Neural progenitor cell (in vitro differentiated cells): ENCODE data around the gene PHETA2.

Experiments
- EZH2 ChIP-seq: fragments of 200-600 bp; sonication (generic); IDR thresholded peaks from 2 replicates; pipeline ENCODE4 v1.6.1; 2017; ENCODE audit warnings: antibody characterized with exemption, mild to moderate bottlenecking, moderate library complexity
- EZH2phosphoT487 ChIP-seq: fragments of 200-600 bp; sonication (generic); IDR thresholded peaks from 2 replicates; pipeline ENCODE4 v1.6.1; 2017; ENCODE audit warnings: antibody characterized with exemption
- TF ChIP-seq, protein P1 (sequence below): fragments of 200-600 bp; sonication (generic); IDR thresholded peaks from 2 replicates; pipeline ENCODE4 v1.5.1; 2017; ENCODE audit warnings: antibody characterized with exemption, mild to moderate bottlenecking

DNA sequence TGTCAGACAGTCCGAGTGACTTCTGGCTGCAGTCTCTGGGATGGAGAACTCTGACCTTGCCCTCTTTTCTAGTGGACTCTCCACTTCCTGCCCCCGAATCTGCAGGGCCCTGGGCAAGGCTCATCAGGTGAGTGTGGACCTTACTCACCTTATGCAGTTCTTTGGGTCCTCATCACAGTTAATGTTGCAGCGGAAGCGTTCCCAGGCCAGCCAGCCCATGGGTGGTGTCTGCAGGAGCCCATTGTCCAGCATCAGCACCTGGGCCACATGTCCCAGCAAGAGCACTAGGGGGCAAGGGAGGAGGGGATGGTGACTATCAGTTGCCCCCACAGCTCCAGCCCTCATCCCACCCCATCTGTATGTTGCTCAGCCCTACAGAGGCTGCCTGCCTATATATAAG is 5.8 kb upstream of the PHETA2 start:
- TF ChIP-seq, protein P1, sequence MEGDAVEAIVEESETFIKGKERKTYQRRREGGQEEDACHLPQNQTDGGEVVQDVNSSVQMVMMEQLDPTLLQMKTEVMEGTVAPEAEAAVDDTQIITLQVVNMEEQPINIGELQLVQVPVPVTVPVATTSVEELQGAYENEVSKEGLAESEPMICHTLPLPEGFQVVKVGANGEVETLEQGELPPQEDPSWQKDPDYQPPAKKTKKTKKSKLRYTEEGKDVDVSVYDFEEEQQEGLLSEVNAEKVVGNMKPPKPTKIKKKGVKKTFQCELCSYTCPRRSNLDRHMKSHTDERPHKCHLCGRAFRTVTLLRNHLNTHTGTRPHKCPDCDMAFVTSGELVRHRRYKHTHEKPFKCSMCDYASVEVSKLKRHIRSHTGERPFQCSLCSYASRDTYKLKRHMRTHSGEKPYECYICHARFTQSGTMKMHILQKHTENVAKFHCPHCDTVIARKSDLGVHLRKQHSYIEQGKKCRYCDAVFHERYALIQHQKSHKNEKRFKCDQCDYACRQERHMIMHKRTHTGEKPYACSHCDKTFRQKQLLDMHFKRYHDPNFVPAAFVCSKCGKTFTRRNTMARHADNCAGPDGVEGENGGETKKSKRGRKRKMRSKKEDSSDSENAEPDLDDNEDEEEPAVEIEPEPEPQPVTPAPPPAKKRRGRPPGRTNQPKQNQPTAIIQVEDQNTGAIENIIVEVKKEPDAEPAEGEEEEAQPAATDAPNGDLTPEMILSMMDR, result no peak
- TF ChIP-seq EZH2 (no peak), EZH2phosphoT487 (no peak)
